ENCODE measurements around the gene HEXA.

Gene HEXA

DNA sequence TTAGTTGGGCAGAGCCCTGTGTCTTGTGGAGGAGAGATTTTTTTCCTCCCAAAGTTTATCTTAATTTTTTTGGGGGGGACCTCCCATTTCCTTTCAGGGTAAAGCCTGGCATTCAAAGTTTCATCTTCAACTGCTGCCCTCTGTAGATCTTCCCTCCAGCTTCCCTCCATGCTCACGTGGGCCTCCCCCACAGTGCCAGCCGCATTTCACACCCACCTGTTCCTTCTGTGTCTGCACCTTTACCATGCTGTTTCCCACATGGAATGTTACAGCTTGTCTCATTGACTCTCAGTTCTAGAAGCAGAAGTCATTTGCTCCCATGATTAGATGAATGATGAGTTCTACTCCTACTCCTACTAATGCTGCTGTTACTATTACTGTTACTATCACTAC is 62.4 kb downstream of the HEXA start:
- no peak for TF ChIP-seq ZFX (IDR thresholded peaks at IDR 0.05)
- H3K27ac ChIP-seq = no peak overlapping the region

DNA sequence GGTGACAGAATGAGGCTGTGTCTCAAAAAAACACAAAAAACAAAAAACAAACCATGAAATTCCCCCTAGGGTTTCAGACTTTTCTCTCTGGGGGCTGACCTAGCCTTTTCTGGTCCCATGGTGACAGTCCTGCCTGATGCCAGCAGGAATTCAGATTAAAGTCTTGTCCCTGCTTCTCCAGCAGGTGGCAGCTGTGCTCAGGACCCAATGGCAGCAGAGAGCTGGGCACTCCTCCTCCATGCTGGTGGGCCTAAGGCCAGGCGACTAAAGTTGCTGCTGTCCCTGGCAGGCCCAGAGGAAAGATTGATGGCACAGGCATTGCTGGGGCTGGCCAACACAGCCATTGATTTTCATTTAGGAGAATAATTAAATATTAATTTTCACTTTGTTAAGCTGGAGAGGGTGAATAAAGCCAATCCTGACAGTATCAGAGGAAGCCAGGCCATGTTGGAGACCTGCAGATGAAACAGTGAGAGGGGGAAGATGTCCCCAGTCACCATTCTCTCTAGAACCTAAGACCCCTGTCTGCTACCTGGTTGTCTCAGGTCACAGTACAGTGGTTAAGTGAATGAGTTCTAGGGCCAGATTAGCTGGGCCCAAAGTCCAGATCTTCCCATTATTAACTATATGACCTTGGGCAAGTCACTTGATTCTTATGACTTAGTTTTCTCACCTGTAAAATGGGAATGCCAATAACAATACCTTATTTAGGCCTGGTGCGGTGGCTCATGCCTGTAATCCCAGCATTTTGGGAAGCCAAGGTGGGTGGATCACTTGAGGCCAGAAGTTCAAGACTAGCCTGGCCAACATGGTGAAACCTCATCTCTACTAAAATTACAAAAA is 63.0 kb downstream of the HEXA start:
- TF ChIP-seq, protein P1, sequence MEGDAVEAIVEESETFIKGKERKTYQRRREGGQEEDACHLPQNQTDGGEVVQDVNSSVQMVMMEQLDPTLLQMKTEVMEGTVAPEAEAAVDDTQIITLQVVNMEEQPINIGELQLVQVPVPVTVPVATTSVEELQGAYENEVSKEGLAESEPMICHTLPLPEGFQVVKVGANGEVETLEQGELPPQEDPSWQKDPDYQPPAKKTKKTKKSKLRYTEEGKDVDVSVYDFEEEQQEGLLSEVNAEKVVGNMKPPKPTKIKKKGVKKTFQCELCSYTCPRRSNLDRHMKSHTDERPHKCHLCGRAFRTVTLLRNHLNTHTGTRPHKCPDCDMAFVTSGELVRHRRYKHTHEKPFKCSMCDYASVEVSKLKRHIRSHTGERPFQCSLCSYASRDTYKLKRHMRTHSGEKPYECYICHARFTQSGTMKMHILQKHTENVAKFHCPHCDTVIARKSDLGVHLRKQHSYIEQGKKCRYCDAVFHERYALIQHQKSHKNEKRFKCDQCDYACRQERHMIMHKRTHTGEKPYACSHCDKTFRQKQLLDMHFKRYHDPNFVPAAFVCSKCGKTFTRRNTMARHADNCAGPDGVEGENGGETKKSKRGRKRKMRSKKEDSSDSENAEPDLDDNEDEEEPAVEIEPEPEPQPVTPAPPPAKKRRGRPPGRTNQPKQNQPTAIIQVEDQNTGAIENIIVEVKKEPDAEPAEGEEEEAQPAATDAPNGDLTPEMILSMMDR (conservative IDR thresholded peaks at IDR 0.05) = peak; percentile 91
- no peak for TF ChIP-seq ZFX (IDR thresholded peaks at IDR 0.05)
- H3K27ac ChIP-seq = no peak overlapping the region

DNA sequence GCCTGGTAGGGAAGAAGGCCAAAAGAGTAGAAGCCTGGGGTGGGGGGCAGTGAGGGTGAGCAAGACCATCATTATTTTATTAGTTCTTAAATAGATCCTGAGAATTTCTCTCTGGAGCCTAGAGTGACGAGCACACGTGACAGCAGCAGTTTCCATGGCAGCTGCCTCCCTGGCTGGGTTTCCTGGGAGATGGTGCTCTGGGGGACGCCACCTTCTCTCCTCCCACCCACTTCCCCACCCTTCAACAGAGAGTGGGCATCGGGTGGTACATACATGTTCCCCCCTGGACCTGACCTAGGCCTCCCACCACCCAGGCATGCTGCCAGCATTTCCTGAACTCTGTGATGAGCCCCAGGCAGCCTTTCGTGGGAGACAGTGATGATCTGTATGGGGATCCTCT is 68.8 kb downstream of the HEXA start:
- TF ChIP-seq, protein P1 (conservative IDR thresholded peaks at IDR 0.05) = no peak
- no peak overlapping the region for H3K27ac ChIP-seq

DNA sequence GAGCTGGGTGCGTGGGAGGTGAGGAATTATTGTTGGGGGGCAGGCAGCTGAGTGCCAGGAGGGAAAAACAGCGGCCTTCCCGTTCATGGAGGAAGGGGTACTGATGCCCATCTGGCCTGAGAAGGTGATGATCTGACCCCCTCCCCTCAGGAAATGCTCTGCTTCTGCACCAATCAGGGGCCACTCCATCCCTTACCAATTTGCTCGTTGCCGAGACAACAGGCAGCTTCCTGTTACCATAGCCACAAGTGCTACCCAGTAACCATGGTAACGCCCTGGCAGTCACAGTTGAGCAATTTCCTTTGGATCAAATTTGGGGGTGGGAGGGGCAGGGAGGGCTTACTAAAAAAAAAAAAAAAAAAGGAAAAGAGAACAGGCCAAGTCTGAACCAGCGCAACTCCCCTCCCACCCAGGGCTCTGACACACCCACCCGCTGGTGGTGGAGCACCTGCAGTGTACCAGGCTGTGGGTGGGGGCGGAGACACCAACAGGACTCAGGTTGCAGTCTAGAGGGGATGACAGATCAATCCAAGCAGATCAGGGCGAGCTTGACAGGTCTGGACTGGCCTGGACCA is 69.5 kb downstream of the HEXA start:
- H3K27ac ChIP-seq = no peak overlapping the region
- no peak for TF ChIP-seq ZFX (IDR thresholded peaks at IDR 0.05)
- TF ChIP-seq, protein P1 (conservative IDR thresholded peaks at IDR 0.05) = no peak

DNA sequence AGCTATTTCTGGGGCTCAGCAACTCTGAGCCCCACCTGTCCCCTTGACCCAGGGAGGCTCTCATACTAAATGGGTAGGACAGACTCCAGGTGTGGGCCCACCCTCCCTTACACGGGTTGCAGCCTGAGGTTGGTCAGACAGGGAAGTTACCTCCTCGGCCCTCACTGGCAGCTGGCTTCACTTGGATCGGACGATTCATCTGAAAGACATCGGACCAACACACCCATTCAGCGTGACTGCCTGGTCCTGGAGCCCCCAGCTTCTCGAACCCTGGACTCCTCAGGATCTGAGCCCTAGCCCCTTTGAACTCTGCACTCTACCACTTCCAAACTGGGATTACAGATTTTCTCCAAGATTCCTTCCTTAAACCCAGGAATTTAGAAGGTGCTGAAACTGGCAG is 71.2 kb downstream of the HEXA start:
- H3K27ac ChIP-seq = no peak overlapping the region
- TF ChIP-seq, protein P1 (conservative IDR thresholded peaks at IDR 0.05) = no peak
- no peak for TF ChIP-seq ZFX (IDR thresholded peaks at IDR 0.05)

DNA sequence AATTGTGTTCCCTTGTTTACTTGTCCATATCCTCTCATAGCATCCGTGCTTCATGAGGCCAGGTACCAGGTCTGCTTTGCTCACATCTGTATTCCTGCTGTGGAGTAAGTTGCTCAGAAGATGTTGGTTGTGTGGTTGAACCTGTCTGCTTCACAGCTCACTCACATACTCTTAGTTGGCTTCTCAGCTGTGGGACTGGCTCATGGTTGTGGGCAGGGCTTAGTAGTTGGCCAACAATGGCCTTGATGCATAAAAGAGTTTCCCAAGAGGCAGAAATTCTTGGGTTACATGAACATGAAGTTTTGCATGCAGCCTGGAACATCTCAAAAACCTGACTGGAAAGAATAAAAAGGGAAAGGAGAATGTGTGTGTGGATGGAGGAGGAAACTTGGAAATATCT is 72.9 kb downstream of the HEXA start:
- no peak for TF ChIP-seq ZFX (IDR thresholded peaks at IDR 0.05)
- TF ChIP-seq, protein P1 (conservative IDR thresholded peaks at IDR 0.05) = no peak
- no peak overlapping the region for H3K27ac ChIP-seq
